HG02623 (cell line): ENCODE results near the gene CLSTN3.
"Not testable (repeated sequence)": the region's sequence is repeated elsewhere in the genome, so short reads cannot be mapped to it uniquely, and the experiment has no call there.

ENCODE experiments used
- ATAC-seq: cut with Tn5 transposase; IDR thresholded peaks from one replicate; pipeline ENCODE4 v1.9.1; 2021; ENCODE audit warnings: moderate library complexity; ENCODE audit not compliant: unreplicated experiment

CLSTN3 gene

DNA sequence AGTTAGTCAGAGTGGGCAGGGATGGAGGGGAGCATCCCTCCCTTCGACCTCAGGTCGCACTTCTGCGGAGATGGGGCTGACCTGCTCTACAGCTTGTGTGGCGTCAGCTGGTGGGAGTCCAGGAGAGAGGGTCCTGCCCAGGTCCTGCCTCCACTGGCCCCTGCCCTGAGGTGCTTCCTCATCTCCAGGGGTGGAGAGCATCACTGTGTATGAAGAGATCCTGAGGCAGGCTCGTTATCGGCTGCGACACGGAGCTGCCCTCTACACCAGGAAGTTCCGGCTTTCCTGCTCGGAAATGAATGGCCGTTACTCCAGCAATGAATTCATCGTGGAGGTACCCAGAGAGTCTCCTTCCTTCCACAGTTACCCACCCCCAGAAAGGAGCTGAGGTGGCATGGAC lies 20.2 kb downstream of the CLSTN3 start:
- ATAC-seq, result no peak

GRCh38 chr12:7150841-7151240 lies 20.7 kb downstream of the CLSTN3 start:
- no peak for ATAC-seq

DNA sequence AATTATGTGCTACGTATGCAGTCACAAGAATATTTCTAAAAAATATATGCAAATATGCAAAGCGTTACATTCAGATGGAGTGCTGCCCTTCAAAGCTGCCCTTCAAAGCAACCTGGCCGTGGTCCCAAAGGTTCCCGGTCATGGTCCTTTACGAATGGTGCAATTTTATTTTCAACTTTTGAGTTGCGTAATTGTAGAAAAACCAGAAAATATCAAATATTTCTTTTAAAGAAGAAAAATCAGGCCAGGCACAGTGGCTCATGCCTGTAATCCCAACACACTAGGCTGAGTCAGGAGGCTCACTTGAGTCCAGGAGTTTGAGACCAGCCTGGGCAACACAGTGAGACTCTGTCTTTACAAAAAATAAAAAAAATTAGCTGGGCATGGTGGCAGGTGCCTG lies 21.4 kb downstream of the CLSTN3 start:
- no peak for ATAC-seq

DNA sequence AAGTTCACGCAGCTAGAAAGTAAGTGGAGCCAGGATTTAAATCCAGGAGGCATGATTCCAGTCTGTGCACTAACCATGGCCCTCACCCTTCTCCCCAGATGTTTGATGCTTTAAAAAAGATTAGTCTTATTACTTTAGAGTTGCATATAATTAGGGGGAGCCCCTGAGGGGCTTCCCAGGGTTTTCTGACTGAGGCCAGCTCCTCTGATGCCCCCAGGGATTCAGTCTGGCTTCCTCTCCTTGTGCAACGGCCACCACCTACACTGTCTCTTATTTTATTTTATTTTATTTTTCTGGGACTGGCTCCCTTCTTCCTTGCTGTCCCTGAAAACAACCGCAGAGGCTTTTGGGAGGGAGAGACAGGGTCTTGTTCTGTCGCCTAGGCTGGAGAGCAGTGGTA lies 22.6 kb downstream of the CLSTN3 start:
- no peak for ATAC-seq

- no peak for ATAC-seq
These were observed 23.9 kb downstream of the CLSTN3 start for GRCh38 chr12:7154042-7154441.

DNA sequence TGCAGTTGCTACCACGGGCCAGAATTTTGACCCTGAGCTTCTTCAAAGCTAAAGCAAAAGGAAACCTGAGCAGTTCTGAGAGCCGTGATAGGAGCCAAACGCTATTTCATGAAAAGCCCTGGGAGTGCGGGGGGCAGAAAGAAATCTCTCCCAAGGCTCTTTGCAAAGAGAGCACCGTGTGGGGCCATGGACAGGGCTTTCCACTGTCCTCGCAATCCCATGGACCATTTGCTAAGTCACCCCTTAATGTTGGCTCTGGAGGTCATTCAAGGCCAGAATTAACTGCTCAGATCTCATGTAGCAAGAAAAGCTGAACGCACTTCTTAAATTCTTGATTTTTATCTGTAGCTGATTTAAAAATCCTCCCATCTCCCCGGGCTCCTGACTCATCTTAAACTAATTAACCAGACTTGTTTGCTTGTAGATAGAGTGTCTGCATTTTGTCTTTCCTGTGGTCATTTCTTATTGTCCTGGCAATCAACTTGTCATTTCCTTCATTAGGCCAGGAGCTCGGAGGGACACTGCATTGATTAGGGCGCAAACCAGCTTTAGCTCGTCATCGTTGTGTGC lies 24.8 kb downstream of the CLSTN3 start:
- ATAC-seq, result no peak

- no peak for ATAC-seq
These were observed 25.4 kb downstream of the CLSTN3 start for GRCh38 chr12:7155471-7156034.

DNA sequence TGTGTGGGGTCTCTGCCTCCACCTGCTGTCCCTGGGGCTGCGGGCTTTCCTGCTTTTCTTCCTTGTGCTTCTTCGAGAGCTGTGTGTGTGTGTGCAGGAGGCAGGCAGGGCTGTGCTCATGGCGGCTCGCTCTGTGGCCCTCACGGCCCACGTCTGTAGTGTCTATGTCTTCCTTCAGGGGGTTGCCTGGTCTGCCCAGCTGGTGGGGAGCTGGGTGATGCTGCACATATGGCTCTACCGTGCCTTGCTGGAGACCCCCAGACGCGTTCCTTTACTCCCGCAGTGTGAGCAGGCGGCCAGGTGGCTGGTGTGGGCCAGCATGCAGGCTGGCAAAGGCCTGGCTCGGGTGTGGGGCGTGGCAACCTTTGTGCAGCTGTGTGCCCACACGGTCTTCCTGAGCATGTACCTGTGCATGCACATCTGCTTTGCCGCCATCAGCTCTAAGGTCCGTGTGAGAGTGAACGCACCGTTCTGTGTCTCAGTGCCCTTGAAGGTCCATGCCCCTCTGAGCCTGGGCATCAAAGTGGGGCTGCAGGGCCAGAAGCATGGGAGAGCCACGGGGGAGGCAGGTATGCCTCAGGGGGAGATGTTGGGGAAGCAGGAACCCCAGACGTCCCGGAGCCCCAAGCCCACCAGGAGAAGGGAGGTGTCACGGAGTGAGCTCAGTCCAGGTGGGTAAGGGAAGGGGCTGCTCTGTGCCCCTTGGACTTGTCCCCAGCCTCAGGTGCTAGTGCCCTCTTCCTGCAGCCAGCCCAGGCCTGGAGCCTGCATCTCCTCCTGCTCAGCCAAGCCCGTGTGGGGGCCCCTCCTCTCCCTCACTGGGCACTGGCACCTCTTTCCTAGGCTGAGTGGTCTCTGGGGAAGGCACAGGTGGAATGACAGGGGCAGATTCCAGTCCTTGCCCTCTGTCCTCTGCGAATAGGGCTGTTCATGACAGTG lies 26.4 kb downstream of the CLSTN3 start:
- no peak for ATAC-seq

GRCh38 chr12:7157391-7157790 lies 27.2 kb downstream of the CLSTN3 start:
- ATAC-seq, result no peak

- ATAC-seq, result no peak
These were observed 28.8 kb downstream of the CLSTN3 start for GRCh38 chr12:7158781-7159609.

GRCh38 chr12:7160183-7160582 lies 30.0 kb downstream of the CLSTN3 start:
- no peak for ATAC-seq

GRCh38 chr12:7161327-7161726 lies 31.2 kb downstream of the CLSTN3 start:
- no peak for ATAC-seq

DNA sequence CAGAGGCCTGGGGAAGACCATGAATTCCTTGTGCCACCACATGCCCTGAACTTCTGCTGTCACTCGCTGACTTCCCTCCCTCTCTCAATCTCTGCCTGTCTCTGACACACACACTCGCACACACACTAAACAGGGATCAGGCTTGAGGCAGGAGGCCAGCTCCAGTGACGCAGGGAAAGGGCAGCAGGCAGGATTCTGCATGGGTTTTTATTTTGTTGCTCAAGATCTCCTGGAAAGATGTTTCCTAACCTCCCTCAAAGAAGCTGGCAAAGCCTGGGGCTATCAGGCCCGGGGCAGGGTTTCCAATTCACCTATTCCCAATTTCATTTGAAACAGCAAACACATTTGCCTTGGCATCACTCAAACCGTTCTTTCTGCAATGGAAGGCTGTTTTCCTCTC lies 31.6 kb downstream of the CLSTN3 start:
- ATAC-seq, result no peak

DNA sequence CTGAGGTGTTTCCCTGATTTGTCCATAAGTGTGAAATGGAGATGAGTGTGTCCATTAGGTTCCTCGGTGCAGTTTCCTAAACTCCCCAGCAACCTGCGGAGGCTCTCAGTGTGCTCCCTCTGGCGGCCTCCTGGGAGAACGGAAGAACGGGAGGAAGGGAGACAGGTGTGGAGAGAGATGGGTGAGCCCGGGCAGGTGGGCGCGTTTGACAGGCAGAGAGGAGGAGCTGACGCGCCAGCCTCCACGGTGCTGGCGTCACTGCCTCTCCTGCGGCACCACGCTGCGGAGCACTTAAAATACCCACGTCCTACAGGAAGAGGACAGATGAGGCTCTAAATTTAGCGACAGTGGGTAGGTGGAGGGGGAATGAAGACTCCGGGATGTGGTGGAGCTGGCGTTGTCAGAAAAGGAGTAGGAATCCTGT lies 32.5 kb downstream of the CLSTN3 start:
- no peak for ATAC-seq

DNA sequence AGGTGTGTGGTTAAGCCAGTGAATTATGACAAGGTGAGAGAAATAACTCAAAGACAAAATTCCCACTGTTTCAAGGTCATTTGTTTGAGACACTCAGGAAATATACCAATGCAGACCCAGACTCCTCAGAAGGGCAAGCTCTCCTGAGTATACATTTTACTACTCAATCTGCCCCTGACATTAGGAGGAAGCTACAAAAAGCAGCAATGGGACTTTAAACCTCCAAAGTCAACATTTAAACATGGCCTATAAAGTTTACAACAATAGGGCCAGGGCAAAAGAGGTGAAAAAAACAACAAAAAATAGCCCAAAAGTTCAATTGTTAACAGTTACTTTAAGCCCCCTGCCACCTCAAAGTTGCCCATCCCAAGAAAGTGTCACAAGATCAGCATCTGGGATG lies 39.8 kb downstream of the CLSTN3 start:
- ATAC-seq, result no peak

DNA sequence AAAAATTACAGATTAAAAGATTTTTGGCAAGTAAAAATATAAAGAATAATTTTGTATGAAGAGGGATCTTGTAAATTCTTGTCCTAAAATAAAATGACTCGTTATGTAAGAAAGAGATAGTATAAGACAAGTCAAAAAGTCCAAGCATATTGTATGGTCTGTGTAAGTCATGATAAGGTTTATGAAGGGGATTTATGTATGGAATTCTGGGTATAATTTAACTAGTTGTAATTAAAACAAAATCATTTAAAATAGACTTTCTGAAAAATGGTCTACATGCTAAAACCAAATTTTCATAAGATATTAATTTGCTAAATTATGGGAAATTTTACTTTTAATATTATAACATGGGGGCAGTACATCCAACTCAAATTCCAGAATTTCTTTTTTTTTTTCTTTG lies 41.7 kb downstream of the CLSTN3 start:
- ATAC-seq, result no peak

GRCh38 chr12:7175493-7175892 lies 45.3 kb downstream of the CLSTN3 start:
- no peak for ATAC-seq

DNA sequence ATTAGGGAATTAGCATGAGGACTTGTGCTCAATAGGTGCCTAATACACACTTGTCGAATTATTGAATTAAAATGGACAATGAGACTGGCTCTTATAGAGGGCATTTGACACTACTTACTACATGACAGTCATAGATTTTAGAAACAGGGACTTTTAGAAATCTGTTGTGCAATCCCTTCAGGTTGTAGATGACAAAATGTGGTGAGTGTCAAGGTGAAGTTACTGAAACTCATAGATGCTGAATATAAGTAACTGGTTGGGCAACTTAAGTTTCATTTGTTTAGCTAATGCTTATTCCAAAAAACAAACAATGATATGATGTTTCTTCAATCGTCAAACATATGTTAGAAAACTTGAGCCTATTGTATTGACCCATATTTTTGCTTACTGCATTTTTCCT lies 46.4 kb downstream of the CLSTN3 start:
- no peak for ATAC-seq

- ATAC-seq, result no peak
These were observed 48.3 kb downstream of the CLSTN3 start for GRCh38 chr12:7178481-7178880.

DNA sequence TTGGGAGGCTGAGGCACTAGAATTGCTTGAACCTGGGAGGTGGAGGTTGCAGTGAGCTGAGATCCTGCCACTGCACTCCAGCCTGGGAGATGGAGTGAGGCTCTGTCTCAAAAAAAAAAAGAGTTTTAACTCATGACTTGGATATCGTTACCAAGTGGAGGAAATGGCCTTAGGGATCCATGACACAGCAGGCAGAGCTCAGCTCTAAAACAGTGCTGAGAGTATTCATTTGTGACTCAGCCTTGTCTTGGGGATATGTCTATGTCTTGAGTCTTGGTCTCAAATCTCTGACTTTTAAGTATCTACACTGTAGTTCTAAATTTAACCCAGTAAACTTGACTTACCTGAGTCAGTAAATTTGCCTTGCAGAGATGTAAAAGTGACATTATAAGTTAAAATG lies 50.5 kb downstream of the CLSTN3 start:
- no peak for ATAC-seq

- ATAC-seq, result not testable (repeated sequence)
These were observed 55.9 kb downstream of the CLSTN3 start for GRCh38 chr12:7186058-7186457.
